Fibroblast of lung (primary cell): ENCODE data around the gene RNF220. TPM values are rescaled to one million over a fixed set of nuclear protein-coding genes. Genes with fewer than 3 reads are reported as not detected.

ENCODE experiments used
- DNase-seq, 2 donors: peaks; one replicate each; pipeline versions ENCODE4 v3.0.0 to v3.0.0-alpha.2; 2010; ENCODE audit warnings: low read depth in 2 of 2
- H2AFZ ChIP-seq: 2 replicates; pipeline ENCODE4 v1.5.1; 2012; ENCODE audit warnings: low read length, control low read depth, inconsistent platforms
- H3K27ac ChIP-seq: 2 replicates; pipeline ENCODE4 v1.5.1; 2011; ENCODE audit warnings: low read length, control low read depth; ENCODE audit not compliant: insufficient read depth
- H3K27me3 ChIP-seq: 2 replicates; pipeline ENCODE4 v1.5.1; 2011; ENCODE audit warnings: mild to moderate bottlenecking, low read length; ENCODE audit not compliant: control insufficient read depth, insufficient read depth
- H3K36me3 ChIP-seq: 2 replicates; pipeline ENCODE4 v1.5.1; 2011; ENCODE audit warnings: low read length; ENCODE audit not compliant: control insufficient read depth, insufficient read depth
- H3K4me1 ChIP-seq: 2 replicates; pipeline ENCODE4 v1.5.1; 2011; ENCODE audit warnings: low read length; ENCODE audit not compliant: control insufficient read depth, insufficient read depth; ENCODE audit errors: extremely low read depth
- H3K4me2 ChIP-seq: 2 replicates; pipeline ENCODE4 v1.5.1; 2011; ENCODE audit warnings: low read length, control low read depth; ENCODE audit not compliant: insufficient read depth; ENCODE audit errors: extremely low read depth
- H3K4me3 ChIP-seq, 4 experiments: fragments of 200-600 bp in 1 of 4; sonication (generic) in 1 of 4; replicated peaks in 1 of 4; 2 replicates each; pipeline ENCODE4 v1.5.1; 2011 to 2016; ENCODE audit warnings: low read length in 4 of 4, low read depth in 3 of 4, mild to moderate bottlenecking in 3 of 4, control low read depth in 2 of 4, inconsistent platforms in 1 of 4, mixed read lengths in 1 of 4; ENCODE audit not compliant: insufficient read depth in 1 of 4; ENCODE audit errors: control extremely low read depth in 1 of 4
- H3K79me2 ChIP-seq: 2 replicates; pipeline ENCODE4 v1.5.1; 2012; ENCODE audit warnings: mild to moderate bottlenecking, low read length, inconsistent platforms; ENCODE audit not compliant: control insufficient read depth, insufficient read depth
- H3K9ac ChIP-seq: 2 replicates; pipeline ENCODE4 v1.5.1; 2011; ENCODE audit warnings: mild to moderate bottlenecking, low read length, control low read depth; ENCODE audit not compliant: insufficient read depth
- H3K9me3 ChIP-seq: 2 replicates; pipeline ENCODE4 v1.5.1; 2012; ENCODE audit warnings: low read depth, low read length; ENCODE audit not compliant: control insufficient read depth, insufficient read depth
- H4K20me1 ChIP-seq: 2 replicates; pipeline ENCODE4 v1.5.1; 2011; ENCODE audit warnings: low read length; ENCODE audit not compliant: control insufficient read depth, insufficient read depth; ENCODE audit errors: extremely low read depth
- EZH2 ChIP-seq: IDR thresholded peaks from 2 replicates; pipeline ENCODE4 v1.5.1; 2012; ENCODE audit warnings: low read length, control low read depth, mild to moderate bottlenecking; ENCODE audit errors: missing control alignments
- polyA plus RNA-seq, 2 donors: library from polyadenylated mRNA; depleted of rRNA in 1 of 2; stranded (reverse) in 1 of 2; unstranded in 1 of 2; fragments of >200 nt; gene quantifications; 2 replicates each; pipeline ENCODE4 v1.2.1, GENCODE V29; 2011 to 2012; ENCODE audit warnings: missing spikeins in 1 of 2
- total RNA-seq: library from RNA; depleted of rRNA; stranded (reverse); fragments of >200 nt; gene quantifications from 2 replicates; pipeline ENCODE4 v1.2.1, GENCODE V29; 2014
- TF ChIP-seq, protein P1 (sequence below), 2 donors: IDR thresholded peaks in 1 of 2; conservative IDR thresholded peaks in 1 of 2; 1 replicate in 1 of 2; 2 replicates in 1 of 2; pipeline ENCODE4 v1.5.1; 2011 to 2012; ENCODE audit warnings: low read length in 2 of 2, control low read depth in 1 of 2, inconsistent platforms in 1 of 2, low read depth in 1 of 2, mild to moderate bottlenecking in 1 of 2

Gene RNF220
- total and polyA plus RNA-seq, 2 donors (not counting 1 experiment from before 2014, with no cell fraction given), result 42.3 to 52.0 TPM

DNA sequence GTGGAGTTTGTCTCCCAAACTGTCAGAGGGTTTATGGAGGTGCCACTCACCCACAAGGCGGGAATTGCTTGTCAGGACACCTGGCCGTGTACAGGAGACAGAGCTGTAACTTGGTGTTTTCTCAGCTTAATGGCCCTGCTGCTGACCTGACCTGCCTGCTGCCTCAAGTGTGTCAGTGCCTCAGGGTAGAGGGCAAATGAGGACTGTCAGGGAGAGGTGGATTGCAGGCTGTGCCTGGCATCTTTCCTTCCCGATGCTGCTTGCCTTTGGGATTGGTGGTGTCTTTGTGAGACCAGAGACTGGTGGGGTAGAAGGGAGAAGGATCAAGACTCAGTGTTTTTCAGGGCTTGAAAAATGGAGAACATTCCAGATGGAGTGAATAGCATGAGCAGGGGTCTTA is 237.9 kb downstream of the RNF220 start:
- H3K9ac ChIP-seq, result no peak overlapping the region
- no peaks in the 10 kb centered on the region for H3K27me3 ChIP-seq
- no peak overlapping the region for H3K4me2 ChIP-seq
- no peak for DNase-seq
- no peak overlapping the region for H2AFZ ChIP-seq
- H3K4me3 ChIP-seq, result no peak overlapping the region
- H3K36me3 ChIP-seq, result peaks cover 24% of the 10 kb centered on the region
- H3K4me1 ChIP-seq, result peaks cover 8% of the 10 kb centered on the region
- TF ChIP-seq EZH2, result no peak
- TF ChIP-seq, protein P1, sequence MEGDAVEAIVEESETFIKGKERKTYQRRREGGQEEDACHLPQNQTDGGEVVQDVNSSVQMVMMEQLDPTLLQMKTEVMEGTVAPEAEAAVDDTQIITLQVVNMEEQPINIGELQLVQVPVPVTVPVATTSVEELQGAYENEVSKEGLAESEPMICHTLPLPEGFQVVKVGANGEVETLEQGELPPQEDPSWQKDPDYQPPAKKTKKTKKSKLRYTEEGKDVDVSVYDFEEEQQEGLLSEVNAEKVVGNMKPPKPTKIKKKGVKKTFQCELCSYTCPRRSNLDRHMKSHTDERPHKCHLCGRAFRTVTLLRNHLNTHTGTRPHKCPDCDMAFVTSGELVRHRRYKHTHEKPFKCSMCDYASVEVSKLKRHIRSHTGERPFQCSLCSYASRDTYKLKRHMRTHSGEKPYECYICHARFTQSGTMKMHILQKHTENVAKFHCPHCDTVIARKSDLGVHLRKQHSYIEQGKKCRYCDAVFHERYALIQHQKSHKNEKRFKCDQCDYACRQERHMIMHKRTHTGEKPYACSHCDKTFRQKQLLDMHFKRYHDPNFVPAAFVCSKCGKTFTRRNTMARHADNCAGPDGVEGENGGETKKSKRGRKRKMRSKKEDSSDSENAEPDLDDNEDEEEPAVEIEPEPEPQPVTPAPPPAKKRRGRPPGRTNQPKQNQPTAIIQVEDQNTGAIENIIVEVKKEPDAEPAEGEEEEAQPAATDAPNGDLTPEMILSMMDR (conservative IDR thresholded peaks at IDR 0.05 in 1 of 2, IDR thresholded peaks at IDR 0.05 in 1 of 2; ENCODE audit: low read depth in 1 of 2, low read length in 2 of 2), result no peak
- no peaks in the 10 kb centered on the region for H4K20me1 ChIP-seq
- no peaks in the 10 kb centered on the region for H3K79me2 ChIP-seq
- no peaks in the 10 kb centered on the region for H3K9me3 ChIP-seq
- H3K27ac ChIP-seq, result no peak overlapping the region

DNA sequence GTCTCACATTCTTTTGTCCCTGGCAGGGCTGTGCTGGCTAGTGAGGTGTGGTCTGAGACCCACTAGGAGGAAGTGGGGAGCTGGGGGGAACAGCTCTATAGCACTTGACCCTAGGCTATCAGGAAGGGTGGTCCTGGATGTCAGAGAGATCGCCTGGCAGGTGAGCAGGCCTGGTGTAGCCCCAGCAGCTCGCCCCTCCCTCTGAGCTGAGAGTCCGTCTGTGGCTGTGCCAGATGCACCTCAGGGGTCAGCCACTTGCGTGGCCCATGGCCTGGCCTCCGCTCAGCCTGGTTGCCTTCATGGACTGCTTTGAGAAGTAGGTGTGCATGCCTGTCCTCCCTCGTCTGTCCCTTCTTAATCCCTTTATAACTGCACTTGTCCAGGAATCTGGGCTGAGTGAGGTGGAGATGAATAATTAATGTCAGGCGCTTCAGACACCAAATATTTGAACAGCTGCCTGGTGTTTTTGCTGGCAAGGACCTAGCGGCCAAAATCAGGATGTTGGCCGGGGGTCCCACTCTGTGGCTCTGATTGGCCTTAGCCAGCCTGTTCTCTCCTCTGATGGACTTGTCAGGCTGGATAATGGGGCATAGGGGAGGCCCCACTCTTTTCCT is 238.8 kb downstream of the RNF220 start:
- peak in 1 of 2 donors; percentile 33 for DNase-seq
- Histone ChIP-seq H3K36me3 (peaks cover 28% of the 10 kb centered on the region), H3K4me3 (no peak overlapping the region), H3K79me2 (no peaks in the 10 kb centered on the region), H3K9me3 (no peaks in the 10 kb centered on the region), H3K9ac (no peak overlapping the region), H4K20me1 (no peaks in the 10 kb centered on the region), H3K27ac (no peak overlapping the region), H2AFZ (no peak overlapping the region), H3K4me2 (no peak overlapping the region), H3K27me3 (no peaks in the 10 kb centered on the region), H3K4me1 (peaks cover 8% of the 10 kb centered on the region)
- TF ChIP-seq, protein P1 (conservative IDR thresholded peaks at IDR 0.05 in 1 of 2, IDR thresholded peaks at IDR 0.05 in 1 of 2; ENCODE audit: low read depth in 1 of 2, low read length in 2 of 2), result no peak
- TF ChIP-seq EZH2, result no peak

DNA sequence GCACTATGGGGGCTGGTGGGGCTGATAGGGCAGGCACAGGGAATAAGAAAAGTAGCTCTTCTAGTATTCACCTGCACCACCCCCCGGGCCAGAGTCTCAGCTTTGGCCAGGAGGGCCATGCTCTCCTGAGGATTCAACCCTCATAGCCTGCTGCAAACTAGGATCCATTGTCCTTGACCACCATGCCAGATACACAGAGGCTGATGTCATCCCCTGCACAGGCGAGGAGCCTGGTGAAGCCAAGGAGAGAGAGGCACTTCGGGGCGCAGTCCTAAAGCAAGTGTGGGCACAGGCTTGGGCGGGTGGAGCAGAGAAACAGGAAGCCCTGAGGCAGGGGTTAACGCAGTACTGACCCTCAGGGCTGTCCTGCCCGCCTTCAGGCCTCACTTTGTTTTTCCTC is 239.8 kb downstream of the RNF220 start:
- Histone ChIP-seq H3K27me3 (no peaks in the 10 kb centered on the region), H3K9ac (no peak overlapping the region), H2AFZ (no peak overlapping the region), H3K4me3 (no peak overlapping the region), H3K9me3 (no peaks in the 10 kb centered on the region), H3K4me2 (no peak overlapping the region), H3K36me3 (peaks cover 28% of the 10 kb centered on the region), H3K27ac (no peak overlapping the region), H4K20me1 (no peaks in the 10 kb centered on the region), H3K79me2 (no peaks in the 10 kb centered on the region), H3K4me1 (peaks cover 8% of the 10 kb centered on the region)
- no peak for TF ChIP-seq EZH2
- TF ChIP-seq, protein P1 (conservative IDR thresholded peaks at IDR 0.05 in 1 of 2, IDR thresholded peaks at IDR 0.05 in 1 of 2; ENCODE audit: low read depth in 1 of 2, low read length in 2 of 2), result no peak
- no peak for DNase-seq
